GM23338 (cell line): ENCODE measurements around the gene NKX2-4. TPM values are rescaled to one million over a fixed set of nuclear protein-coding genes. Genes with fewer than 3 reads are reported as not detected.

Experiments
- ATAC-seq: fragments of 200-7000 bp; cut with Tn5 transposase; 3 replicates; pipeline ENCODE4 v1.9.1; 2020
- DNase-seq: peaks from one replicate; pipeline ENCODE4 v3.0.0-alpha.2; 2015; ENCODE audit warnings: low spot score
- H2AFZ ChIP-seq: fragments of 200-600 bp; sonication (generic); 2 replicates; pipeline ENCODE4 v1.8.0; 2016; ENCODE audit warnings: antibody characterized with exemption, mild to moderate bottlenecking, moderate library complexity
- H3F3A ChIP-seq: fragments of 200-600 bp; sonication (generic); replicated peaks from 2 replicates; pipeline ENCODE4 v1.8.0; 2017; ENCODE audit warnings: antibody characterized with exemption, mixed run types, low read depth
- H3K27ac ChIP-seq: fragments of 200-600 bp; sonication (generic); 2 replicates; pipeline ENCODE4 v1.6.1; 2016; ENCODE audit warnings: low read depth
- H3K27me3 ChIP-seq: fragments of 200-600 bp; sonication (generic); 2 replicates; pipeline ENCODE4 v1.8.0; 2016; ENCODE audit warnings: mild to moderate bottlenecking, mixed run types, moderate library complexity; ENCODE audit not compliant: insufficient read depth
- H3K36me3 ChIP-seq: fragments of 200-600 bp; sonication (generic); 2 replicates; pipeline ENCODE4 v1.8.0; 2016; ENCODE audit warnings: mild to moderate bottlenecking; ENCODE audit not compliant: insufficient read depth
- H3K4me1 ChIP-seq: fragments of 200-600 bp; sonication (generic); 2 replicates; pipeline ENCODE4 v1.8.0; 2016; ENCODE audit warnings: mild to moderate bottlenecking, moderate library complexity; ENCODE audit not compliant: insufficient read depth
- H3K4me2 ChIP-seq: fragments of 200-600 bp; sonication (generic); 2 replicates; pipeline ENCODE4 v1.7.1; 2017; ENCODE audit warnings: mixed run types
- H3K4me3 ChIP-seq: fragments of 200-600 bp; sonication (generic); 2 replicates; pipeline ENCODE4 v1.6.1; 2016; ENCODE audit warnings: mixed run types
- H3K79me2 ChIP-seq: fragments of 200-600 bp; sonication (generic); replicated peaks from 2 replicates; pipeline ENCODE4 v1.8.0; 2017; ENCODE audit warnings: mild to moderate bottlenecking; ENCODE audit not compliant: insufficient read depth
- H3K9me2 ChIP-seq: fragments of 200-600 bp; sonication (generic); 2 replicates; pipeline ENCODE4 v1.8.0; 2017; ENCODE audit not compliant: insufficient read depth
- H4K20me1 ChIP-seq: fragments of 200-600 bp; sonication (generic); replicated peaks from 2 replicates; pipeline ENCODE4 v1.8.0; 2017; ENCODE audit warnings: mild to moderate bottlenecking; ENCODE audit not compliant: insufficient read depth
- H3K27ac Mint-ChIP-seq: 2 replicates; pipeline ENCODE4 v1.8.0; 2020; ENCODE audit warnings: inconsistent platforms, mild to moderate bottlenecking, moderate library complexity, mixed read lengths
- H3K27me3 Mint-ChIP-seq: 3 replicates; pipeline ENCODE4 v1.8.0; 2022; ENCODE audit warnings: low read depth, mild to moderate bottlenecking, moderate library complexity, mixed read lengths, inconsistent platforms; ENCODE audit not compliant: insufficient read depth, poor library complexity
- H3K36me3 Mint-ChIP-seq: 3 replicates; pipeline ENCODE4 v1.8.0; 2021; ENCODE audit warnings: low read depth, mild to moderate bottlenecking, inconsistent platforms, moderate library complexity, mixed read lengths
- H3K4me1 Mint-ChIP-seq: 3 replicates; pipeline ENCODE4 v1.8.0; 2020; ENCODE audit warnings: mild to moderate bottlenecking, inconsistent platforms, mixed read lengths
- H3K4me3 Mint-ChIP-seq: 3 replicates; pipeline ENCODE4 v1.8.0; 2021; ENCODE audit warnings: moderate library complexity, mild to moderate bottlenecking, inconsistent platforms, mixed read lengths
- H3K9me3 Mint-ChIP-seq: 3 replicates; pipeline ENCODE4 v1.8.0; 2020; ENCODE audit warnings: moderate library complexity, mild to moderate bottlenecking, inconsistent platforms, mixed read lengths
- CREB1 ChIP-seq: fragments of 250-450 bp; sonication (Bioruptor Pico); IDR thresholded peaks from 2 replicates; pipeline ENCODE4 v1.5.0; 2020; ENCODE audit warnings: low read depth, mild to moderate bottlenecking, moderate library complexity
- EZH2 ChIP-seq: fragments of 200-600 bp; sonication (generic); IDR thresholded peaks from one replicate; pipeline ENCODE4 v1.8.0; 2017; ENCODE audit warnings: antibody characterized with exemption, mild to moderate bottlenecking, low read depth; ENCODE audit not compliant: unreplicated experiment
- EZH2phosphoT487 ChIP-seq: fragments of 200-600 bp; sonication (generic); IDR thresholded peaks from one replicate; pipeline ENCODE4 v1.8.1; 2018; ENCODE audit warnings: antibody characterized with exemption; ENCODE audit not compliant: unreplicated experiment
- JUNB ChIP-seq: IDR thresholded peaks from one replicate; pipeline ENCODE4 v1.6.1; 2016; ENCODE audit warnings: antibody characterized with exemption; ENCODE audit not compliant: unreplicated experiment
- NANOG ChIP-seq: IDR thresholded peaks from 2 replicates; pipeline ENCODE4 v1.6.1; 2016; ENCODE audit warnings: antibody characterized with exemption, borderline replicate concordance
- POLR2AphosphoS5 ChIP-seq: IDR thresholded peaks from 2 replicates; pipeline ENCODE4 v1.6.1; 2016; ENCODE audit warnings: antibody characterized with exemption, low read depth
- STAT1 ChIP-seq: IDR thresholded peaks from one replicate; pipeline ENCODE4 v1.6.1; 2016; ENCODE audit warnings: antibody characterized with exemption; ENCODE audit not compliant: unreplicated experiment
- ZNF114 ChIP-seq: fragments of 250-450 bp; sonication (Bioruptor Pico); IDR thresholded peaks from 2 replicates; pipeline ENCODE4 v1.5.0; 2020; ENCODE audit warnings: mild to moderate bottlenecking, moderate library complexity
- ZNF331 ChIP-seq: fragments of 250-450 bp; sonication (Bioruptor Pico); IDR thresholded peaks from 2 replicates; pipeline ENCODE4 v1.5.0; 2020; ENCODE audit warnings: low read depth, mild to moderate bottlenecking, moderate library complexity
- polyA plus RNA-seq: library from polyadenylated mRNA; unstranded; fragments of >200 nt; fragmentation: Nextera tagmentation; extraction: Ambion mirVana; gene quantifications from 2 replicates; pipeline ENCODE4 v1.2.1, GENCODE V29; 2016
- total RNA-seq: library from RNA; depleted of rRNA; stranded (reverse); fragments of >200 nt; shearing (Covaris generic); gene quantifications from 2 replicates; pipeline ENCODE4 v1.2.3, GENCODE V29; 2014
- TF ChIP-seq, protein P1 (sequence below): IDR thresholded peaks from 2 replicates; pipeline ENCODE4 v1.6.1; 2016; ENCODE audit warnings: antibody characterized with exemption
- TF ChIP-seq, protein P2 (sequence below): fragments of 250-450 bp; sonication (Bioruptor Pico); IDR thresholded peaks from 2 replicates; pipeline ENCODE4 v1.5.0; 2020; ENCODE audit warnings: mild to moderate bottlenecking, moderate library complexity
- TF ChIP-seq, protein P3 (sequence below): IDR thresholded peaks from one replicate; pipeline ENCODE4 v1.6.1; 2018; ENCODE audit warnings: antibody characterized with exemption; ENCODE audit not compliant: unreplicated experiment
- TF ChIP-seq, protein P4 (sequence below), 2 experiments: fragments of 200-600 bp in 1 of 2; sonication (generic) in 1 of 2; conservative IDR thresholded peaks; 2 replicates each; pipeline versions ENCODE4 v1.5.1 to v1.6.1; 2016 to 2017; ENCODE audit warnings: antibody characterized with exemption in 2 of 2, low read depth in 2 of 2, mild to moderate bottlenecking in 2 of 2, moderate library complexity in 1 of 2

Gene NKX2-4
- total and polyA plus RNA-seq, 2 experiments from 2014 or later, result 0.61 to 2.1 TPM

DNA sequence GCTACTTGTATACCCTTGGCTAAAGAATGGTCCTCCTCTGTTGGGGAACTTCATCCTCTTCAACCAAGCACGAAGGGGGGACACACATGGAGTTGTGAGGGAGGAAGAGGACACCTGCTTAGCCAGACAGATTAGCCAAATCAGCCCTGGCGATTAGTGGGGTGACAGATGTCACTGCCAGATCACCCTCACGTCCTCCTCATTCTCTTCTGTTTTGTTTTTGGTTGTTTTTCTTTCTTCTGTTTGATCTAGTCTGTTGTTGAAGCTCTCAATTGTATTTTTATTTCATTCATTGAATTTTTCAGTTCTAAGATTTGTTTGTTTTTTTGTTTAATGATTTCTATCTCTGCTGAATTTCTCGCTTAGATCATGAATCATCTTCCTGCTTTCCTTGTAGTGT is 27.5 kb upstream of the NKX2-4 start:
- Mint-ChIP-seq H3K27me3 (no peaks in the 10 kb centered on the region), H3K36me3 (peaks cover 2% of the 10 kb centered on the region; the same call in 1 of the 3 replicates), H3K4me3 (no peak overlapping the region), H3K4me1 (no peaks in the 10 kb centered on the region), H3K9me3 (peaks cover 16% of the 10 kb centered on the region), H3K27ac (no peak overlapping the region)
- Histone ChIP-seq H3K27ac (no peak overlapping the region), H3K4me3 (no peak overlapping the region), H3F3A (no peaks in the 10 kb centered on the region), H3K36me3 (peaks cover 2% of the 10 kb centered on the region; the same call in 1 of the 2 replicates), H3K4me1 (no peaks in the 10 kb centered on the region), H3K4me2 (no peak overlapping the region), H3K9me2 (no peaks in the 10 kb centered on the region; the same call in 1 of the 2 replicates), H2AFZ (no peak overlapping the region), H3K27me3 (no peaks in the 10 kb centered on the region), H4K20me1 (no peaks in the 10 kb centered on the region), H3K79me2 (no peaks in the 10 kb centered on the region)
- ATAC-seq (no peak), DNase-seq (no peak)
- TF ChIP-seq STAT1, result no peak
- no peak for TF ChIP-seq EZH2
- TF ChIP-seq, protein P1, sequence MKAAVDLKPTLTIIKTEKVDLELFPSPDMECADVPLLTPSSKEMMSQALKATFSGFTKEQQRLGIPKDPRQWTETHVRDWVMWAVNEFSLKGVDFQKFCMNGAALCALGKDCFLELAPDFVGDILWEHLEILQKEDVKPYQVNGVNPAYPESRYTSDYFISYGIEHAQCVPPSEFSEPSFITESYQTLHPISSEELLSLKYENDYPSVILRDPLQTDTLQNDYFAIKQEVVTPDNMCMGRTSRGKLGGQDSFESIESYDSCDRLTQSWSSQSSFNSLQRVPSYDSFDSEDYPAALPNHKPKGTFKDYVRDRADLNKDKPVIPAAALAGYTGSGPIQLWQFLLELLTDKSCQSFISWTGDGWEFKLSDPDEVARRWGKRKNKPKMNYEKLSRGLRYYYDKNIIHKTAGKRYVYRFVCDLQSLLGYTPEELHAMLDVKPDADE, result no peak
- no peak for TF ChIP-seq ZNF331
- TF ChIP-seq CREB1 (CRISPR knock-in tag), result no peak
- TF ChIP-seq, protein P2, sequence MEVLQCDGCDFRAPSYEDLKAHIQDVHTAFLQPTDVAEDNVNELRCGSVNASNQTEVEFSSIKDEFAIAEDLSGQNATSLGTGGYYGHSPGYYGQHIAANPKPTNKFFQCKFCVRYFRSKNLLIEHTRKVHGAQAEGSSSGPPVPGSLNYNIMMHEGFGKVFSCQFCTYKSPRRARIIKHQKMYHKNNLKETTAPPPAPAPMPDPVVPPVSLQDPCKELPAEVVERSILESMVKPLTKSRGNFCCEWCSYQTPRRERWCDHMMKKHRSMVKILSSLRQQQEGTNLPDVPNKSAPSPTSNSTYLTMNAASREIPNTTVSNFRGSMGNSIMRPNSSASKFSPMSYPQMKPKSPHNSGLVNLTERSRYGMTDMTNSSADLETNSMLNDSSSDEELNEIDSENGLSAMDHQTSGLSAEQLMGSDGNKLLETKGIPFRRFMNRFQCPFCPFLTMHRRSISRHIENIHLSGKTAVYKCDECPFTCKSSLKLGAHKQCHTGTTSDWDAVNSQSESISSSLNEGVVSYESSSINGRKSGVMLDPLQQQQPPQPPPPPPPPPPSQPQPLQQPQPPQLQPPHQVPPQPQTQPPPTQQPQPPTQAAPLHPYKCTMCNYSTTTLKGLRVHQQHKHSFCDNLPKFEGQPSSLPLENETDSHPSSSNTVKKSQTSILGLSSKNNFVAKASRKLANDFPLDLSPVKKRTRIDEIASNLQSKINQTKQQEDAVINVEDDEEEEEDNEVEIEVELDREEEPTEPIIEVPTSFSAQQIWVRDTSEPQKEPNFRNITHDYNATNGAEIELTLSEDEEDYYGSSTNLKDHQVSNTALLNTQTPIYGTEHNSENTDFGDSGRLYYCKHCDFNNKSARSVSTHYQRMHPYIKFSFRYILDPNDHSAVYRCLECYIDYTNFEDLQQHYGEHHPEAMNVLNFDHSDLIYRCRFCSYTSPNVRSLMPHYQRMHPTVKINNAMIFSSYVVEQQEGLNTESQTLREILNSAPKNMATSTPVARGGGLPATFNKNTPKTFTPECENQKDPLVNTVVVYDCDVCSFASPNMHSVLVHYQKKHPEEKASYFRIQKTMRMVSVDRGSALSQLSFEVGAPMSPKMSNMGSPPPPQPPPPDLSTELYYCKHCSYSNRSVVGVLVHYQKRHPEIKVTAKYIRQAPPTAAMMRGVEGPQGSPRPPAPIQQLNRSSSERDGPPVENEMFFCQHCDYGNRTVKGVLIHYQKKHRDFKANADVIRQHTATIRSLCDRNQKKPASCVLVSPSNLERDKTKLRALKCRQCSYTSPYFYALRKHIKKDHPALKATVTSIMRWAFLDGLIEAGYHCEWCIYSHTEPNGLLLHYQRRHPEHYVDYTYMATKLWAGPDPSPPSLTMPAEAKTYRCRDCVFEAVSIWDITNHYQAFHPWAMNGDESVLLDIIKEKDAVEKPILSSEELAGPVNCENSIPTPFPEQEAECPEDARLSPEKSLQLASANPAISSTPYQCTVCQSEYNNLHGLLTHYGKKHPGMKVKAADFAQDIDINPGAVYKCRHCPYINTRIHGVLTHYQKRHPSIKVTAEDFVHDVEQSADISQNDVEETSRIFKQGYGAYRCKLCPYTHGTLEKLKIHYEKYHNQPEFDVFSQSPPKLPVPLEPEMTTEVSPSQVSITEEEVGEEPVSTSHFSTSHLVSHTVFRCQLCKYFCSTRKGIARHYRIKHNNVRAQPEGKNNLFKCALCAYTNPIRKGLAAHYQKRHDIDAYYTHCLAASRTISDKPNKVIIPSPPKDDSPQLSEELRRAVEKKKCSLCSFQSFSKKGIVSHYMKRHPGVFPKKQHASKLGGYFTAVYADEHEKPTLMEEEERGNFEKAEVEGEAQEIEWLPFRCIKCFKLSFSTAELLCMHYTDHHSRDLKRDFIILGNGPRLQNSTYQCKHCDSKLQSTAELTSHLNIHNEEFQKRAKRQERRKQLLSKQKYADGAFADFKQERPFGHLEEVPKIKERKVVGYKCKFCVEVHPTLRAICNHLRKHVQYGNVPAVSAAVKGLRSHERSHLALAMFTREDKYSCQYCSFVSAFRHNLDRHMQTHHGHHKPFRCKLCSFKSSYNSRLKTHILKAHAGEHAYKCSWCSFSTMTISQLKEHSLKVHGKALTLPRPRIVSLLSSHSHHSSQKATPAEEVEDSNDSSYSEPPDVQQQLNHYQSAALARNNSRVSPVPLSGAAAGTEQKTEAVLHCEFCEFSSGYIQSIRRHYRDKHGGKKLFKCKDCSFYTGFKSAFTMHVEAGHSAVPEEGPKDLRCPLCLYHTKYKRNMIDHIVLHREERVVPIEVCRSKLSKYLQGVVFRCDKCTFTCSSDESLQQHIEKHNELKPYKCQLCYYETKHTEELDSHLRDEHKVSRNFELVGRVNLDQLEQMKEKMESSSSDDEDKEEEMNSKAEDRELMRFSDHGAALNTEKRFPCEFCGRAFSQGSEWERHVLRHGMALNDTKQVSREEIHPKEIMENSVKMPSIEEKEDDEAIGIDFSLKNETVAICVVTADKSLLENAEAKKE (CRISPR knock-in tag), result no peak
- TF ChIP-seq, protein P3, sequence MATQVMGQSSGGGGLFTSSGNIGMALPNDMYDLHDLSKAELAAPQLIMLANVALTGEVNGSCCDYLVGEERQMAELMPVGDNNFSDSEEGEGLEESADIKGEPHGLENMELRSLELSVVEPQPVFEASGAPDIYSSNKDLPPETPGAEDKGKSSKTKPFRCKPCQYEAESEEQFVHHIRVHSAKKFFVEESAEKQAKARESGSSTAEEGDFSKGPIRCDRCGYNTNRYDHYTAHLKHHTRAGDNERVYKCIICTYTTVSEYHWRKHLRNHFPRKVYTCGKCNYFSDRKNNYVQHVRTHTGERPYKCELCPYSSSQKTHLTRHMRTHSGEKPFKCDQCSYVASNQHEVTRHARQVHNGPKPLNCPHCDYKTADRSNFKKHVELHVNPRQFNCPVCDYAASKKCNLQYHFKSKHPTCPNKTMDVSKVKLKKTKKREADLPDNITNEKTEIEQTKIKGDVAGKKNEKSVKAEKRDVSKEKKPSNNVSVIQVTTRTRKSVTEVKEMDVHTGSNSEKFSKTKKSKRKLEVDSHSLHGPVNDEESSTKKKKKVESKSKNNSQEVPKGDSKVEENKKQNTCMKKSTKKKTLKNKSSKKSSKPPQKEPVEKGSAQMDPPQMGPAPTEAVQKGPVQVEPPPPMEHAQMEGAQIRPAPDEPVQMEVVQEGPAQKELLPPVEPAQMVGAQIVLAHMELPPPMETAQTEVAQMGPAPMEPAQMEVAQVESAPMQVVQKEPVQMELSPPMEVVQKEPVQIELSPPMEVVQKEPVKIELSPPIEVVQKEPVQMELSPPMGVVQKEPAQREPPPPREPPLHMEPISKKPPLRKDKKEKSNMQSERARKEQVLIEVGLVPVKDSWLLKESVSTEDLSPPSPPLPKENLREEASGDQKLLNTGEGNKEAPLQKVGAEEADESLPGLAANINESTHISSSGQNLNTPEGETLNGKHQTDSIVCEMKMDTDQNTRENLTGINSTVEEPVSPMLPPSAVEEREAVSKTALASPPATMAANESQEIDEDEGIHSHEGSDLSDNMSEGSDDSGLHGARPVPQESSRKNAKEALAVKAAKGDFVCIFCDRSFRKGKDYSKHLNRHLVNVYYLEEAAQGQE, result no peak
- TF ChIP-seq, protein P4, sequence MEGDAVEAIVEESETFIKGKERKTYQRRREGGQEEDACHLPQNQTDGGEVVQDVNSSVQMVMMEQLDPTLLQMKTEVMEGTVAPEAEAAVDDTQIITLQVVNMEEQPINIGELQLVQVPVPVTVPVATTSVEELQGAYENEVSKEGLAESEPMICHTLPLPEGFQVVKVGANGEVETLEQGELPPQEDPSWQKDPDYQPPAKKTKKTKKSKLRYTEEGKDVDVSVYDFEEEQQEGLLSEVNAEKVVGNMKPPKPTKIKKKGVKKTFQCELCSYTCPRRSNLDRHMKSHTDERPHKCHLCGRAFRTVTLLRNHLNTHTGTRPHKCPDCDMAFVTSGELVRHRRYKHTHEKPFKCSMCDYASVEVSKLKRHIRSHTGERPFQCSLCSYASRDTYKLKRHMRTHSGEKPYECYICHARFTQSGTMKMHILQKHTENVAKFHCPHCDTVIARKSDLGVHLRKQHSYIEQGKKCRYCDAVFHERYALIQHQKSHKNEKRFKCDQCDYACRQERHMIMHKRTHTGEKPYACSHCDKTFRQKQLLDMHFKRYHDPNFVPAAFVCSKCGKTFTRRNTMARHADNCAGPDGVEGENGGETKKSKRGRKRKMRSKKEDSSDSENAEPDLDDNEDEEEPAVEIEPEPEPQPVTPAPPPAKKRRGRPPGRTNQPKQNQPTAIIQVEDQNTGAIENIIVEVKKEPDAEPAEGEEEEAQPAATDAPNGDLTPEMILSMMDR (conservative IDR thresholded peaks at IDR 0.05; ENCODE audit: low read depth in 2 of 2), result no peak
- TF ChIP-seq POLR2AphosphoS5, result no peak
- no peak for TF ChIP-seq NANOG
- no peak for TF ChIP-seq EZH2phosphoT487
- no peak for TF ChIP-seq JUNB
- no peak for TF ChIP-seq ZNF114 (CRISPR knock-in tag)
